GM23338 (cell line): ENCODE measurements around the gene ZNF480. TPM values are rescaled to one million over a fixed set of nuclear protein-coding genes. Genes with fewer than 3 reads are reported as not detected.

Experiments used
- ATAC-seq: fragments of 200-7000 bp; cut with Tn5 transposase; 3 replicates; pipeline ENCODE4 v1.9.1; 2020
- DNase-seq: peaks from one replicate; pipeline ENCODE4 v3.0.0-alpha.2; 2015; ENCODE audit warnings: low spot score
- H2AFZ ChIP-seq: fragments of 200-600 bp; sonication (generic); 2 replicates; pipeline ENCODE4 v1.8.0; 2016; ENCODE audit warnings: antibody characterized with exemption, mild to moderate bottlenecking, moderate library complexity
- H3F3A ChIP-seq: fragments of 200-600 bp; sonication (generic); replicated peaks from 2 replicates; pipeline ENCODE4 v1.8.0; 2017; ENCODE audit warnings: antibody characterized with exemption, mixed run types, low read depth
- H3K27ac ChIP-seq: fragments of 200-600 bp; sonication (generic); 2 replicates; pipeline ENCODE4 v1.6.1; 2016; ENCODE audit warnings: low read depth
- H3K27me3 ChIP-seq: fragments of 200-600 bp; sonication (generic); 2 replicates; pipeline ENCODE4 v1.8.0; 2016; ENCODE audit warnings: mild to moderate bottlenecking, mixed run types, moderate library complexity; ENCODE audit not compliant: insufficient read depth
- H3K36me3 ChIP-seq: fragments of 200-600 bp; sonication (generic); 2 replicates; pipeline ENCODE4 v1.8.0; 2016; ENCODE audit warnings: mild to moderate bottlenecking; ENCODE audit not compliant: insufficient read depth
- H3K4me1 ChIP-seq: fragments of 200-600 bp; sonication (generic); 2 replicates; pipeline ENCODE4 v1.8.0; 2016; ENCODE audit warnings: mild to moderate bottlenecking, moderate library complexity; ENCODE audit not compliant: insufficient read depth
- H3K4me2 ChIP-seq: fragments of 200-600 bp; sonication (generic); 2 replicates; pipeline ENCODE4 v1.7.1; 2017; ENCODE audit warnings: mixed run types
- H3K4me3 ChIP-seq: fragments of 200-600 bp; sonication (generic); 2 replicates; pipeline ENCODE4 v1.6.1; 2016; ENCODE audit warnings: mixed run types
- H3K79me2 ChIP-seq: fragments of 200-600 bp; sonication (generic); replicated peaks from 2 replicates; pipeline ENCODE4 v1.8.0; 2017; ENCODE audit warnings: mild to moderate bottlenecking; ENCODE audit not compliant: insufficient read depth
- H3K9me2 ChIP-seq: fragments of 200-600 bp; sonication (generic); 2 replicates; pipeline ENCODE4 v1.8.0; 2017; ENCODE audit not compliant: insufficient read depth
- H4K20me1 ChIP-seq: fragments of 200-600 bp; sonication (generic); replicated peaks from 2 replicates; pipeline ENCODE4 v1.8.0; 2017; ENCODE audit warnings: mild to moderate bottlenecking; ENCODE audit not compliant: insufficient read depth
- H3K27ac Mint-ChIP-seq: 2 replicates; pipeline ENCODE4 v1.8.0; 2020; ENCODE audit warnings: inconsistent platforms, mild to moderate bottlenecking, moderate library complexity, mixed read lengths
- H3K27me3 Mint-ChIP-seq: 3 replicates; pipeline ENCODE4 v1.8.0; 2022; ENCODE audit warnings: low read depth, mild to moderate bottlenecking, moderate library complexity, mixed read lengths, inconsistent platforms; ENCODE audit not compliant: insufficient read depth, poor library complexity
- H3K36me3 Mint-ChIP-seq: 3 replicates; pipeline ENCODE4 v1.8.0; 2021; ENCODE audit warnings: low read depth, mild to moderate bottlenecking, inconsistent platforms, moderate library complexity, mixed read lengths
- H3K4me1 Mint-ChIP-seq: 3 replicates; pipeline ENCODE4 v1.8.0; 2020; ENCODE audit warnings: mild to moderate bottlenecking, inconsistent platforms, mixed read lengths
- H3K4me3 Mint-ChIP-seq: 3 replicates; pipeline ENCODE4 v1.8.0; 2021; ENCODE audit warnings: moderate library complexity, mild to moderate bottlenecking, inconsistent platforms, mixed read lengths
- H3K9me3 Mint-ChIP-seq: 3 replicates; pipeline ENCODE4 v1.8.0; 2020; ENCODE audit warnings: moderate library complexity, mild to moderate bottlenecking, inconsistent platforms, mixed read lengths
- CREB1 ChIP-seq: fragments of 250-450 bp; sonication (Bioruptor Pico); IDR thresholded peaks from 2 replicates; pipeline ENCODE4 v1.5.0; 2020; ENCODE audit warnings: low read depth, mild to moderate bottlenecking, moderate library complexity
- CTCF ChIP-seq, 2 experiments: fragments of 200-600 bp in 1 of 2; sonication (generic) in 1 of 2; conservative IDR thresholded peaks; 2 replicates each; pipeline versions ENCODE4 v1.5.1 to v1.6.1; 2016 to 2017; ENCODE audit warnings: antibody characterized with exemption in 2 of 2, low read depth in 2 of 2, mild to moderate bottlenecking in 2 of 2, moderate library complexity in 1 of 2
- ETS1 ChIP-seq: IDR thresholded peaks from 2 replicates; pipeline ENCODE4 v1.6.1; 2016; ENCODE audit warnings: antibody characterized with exemption
- EZH2phosphoT487 ChIP-seq: fragments of 200-600 bp; sonication (generic); IDR thresholded peaks from one replicate; pipeline ENCODE4 v1.8.1; 2018; ENCODE audit warnings: antibody characterized with exemption; ENCODE audit not compliant: unreplicated experiment
- NANOG ChIP-seq: IDR thresholded peaks from 2 replicates; pipeline ENCODE4 v1.6.1; 2016; ENCODE audit warnings: antibody characterized with exemption, borderline replicate concordance
- POLR2AphosphoS5 ChIP-seq: IDR thresholded peaks from 2 replicates; pipeline ENCODE4 v1.6.1; 2016; ENCODE audit warnings: antibody characterized with exemption, low read depth
- REST ChIP-seq: IDR thresholded peaks from one replicate; pipeline ENCODE4 v1.6.1; 2018; ENCODE audit warnings: antibody characterized with exemption; ENCODE audit not compliant: unreplicated experiment
- STAT1 ChIP-seq: IDR thresholded peaks from one replicate; pipeline ENCODE4 v1.6.1; 2016; ENCODE audit warnings: antibody characterized with exemption; ENCODE audit not compliant: unreplicated experiment
- ZNF114 ChIP-seq: fragments of 250-450 bp; sonication (Bioruptor Pico); IDR thresholded peaks from 2 replicates; pipeline ENCODE4 v1.5.0; 2020; ENCODE audit warnings: mild to moderate bottlenecking, moderate library complexity
- ZNF331 ChIP-seq: fragments of 250-450 bp; sonication (Bioruptor Pico); IDR thresholded peaks from 2 replicates; pipeline ENCODE4 v1.5.0; 2020; ENCODE audit warnings: low read depth, mild to moderate bottlenecking, moderate library complexity
- ZNF462 ChIP-seq: fragments of 250-450 bp; sonication (Bioruptor Pico); IDR thresholded peaks from 2 replicates; pipeline ENCODE4 v1.5.0; 2020; ENCODE audit warnings: mild to moderate bottlenecking, moderate library complexity
- polyA plus RNA-seq: library from polyadenylated mRNA; unstranded; fragments of >200 nt; fragmentation: Nextera tagmentation; extraction: Ambion mirVana; gene quantifications from 2 replicates; pipeline ENCODE4 v1.2.1, GENCODE V29; 2016
- total RNA-seq: library from RNA; depleted of rRNA; stranded (reverse); fragments of >200 nt; shearing (Covaris generic); gene quantifications from 2 replicates; pipeline ENCODE4 v1.2.3, GENCODE V29; 2014

The ZNF480 gene
- total and polyA plus RNA-seq, 2 experiments from 2014 or later: 34.1 to 37.9 TPM

- peaks cover 78% of the 10 kb centered on the region for H3K36me3 Mint-ChIP-seq
- DNase-seq (no peak), ATAC-seq (no peak)
- H3K9me2 ChIP-seq: no peaks in the 10 kb centered on the region
- H3K4me3 ChIP-seq: peak overlapping the region; percentile 68
- H3K4me1 Mint-ChIP-seq: peaks cover 4% of the 10 kb centered on the region; the same call in 1 of the 3 replicates
- H4K20me1 ChIP-seq: no peaks in the 10 kb centered on the region; the same call in 1 of the 2 replicates
- TF ChIP-seq NANOG (no peak), ZNF331 (CRISPR knock-in tag) (no peak), POLR2AphosphoS5 (no peak), ZNF114 (no peak), ZNF462 (CRISPR knock-in tag) (no peak), REST (no peak), EZH2phosphoT487 (no peak), CTCF (conservative IDR thresholded peaks at IDR 0.05; ENCODE audit: low read depth in 2 of 2) (no peak), STAT1 (no peak), CREB1 (CRISPR knock-in tag) (no peak), ETS1 (no peak)
- no peaks in the 10 kb centered on the region for H3K27me3 ChIP-seq
- H2AFZ ChIP-seq: no peak overlapping the region; the same call in 1 of the 2 replicates
- peak overlapping the region; percentile 99 for H3K27ac Mint-ChIP-seq
- H3F3A ChIP-seq: no peaks in the 10 kb centered on the region
- H3K36me3 ChIP-seq: peaks cover 43% of the 10 kb centered on the region
- 0 out of 2 replicates have a peak, but pooled peaks cover 4% of the 10 kb centered on the region for H3K4me1 ChIP-seq
- peak overlapping the region; percentile 93 for H3K27ac ChIP-seq
- H3K27me3 Mint-ChIP-seq: peaks cover 11% of the 10 kb centered on the region
- peaks cover 20% of the 10 kb centered on the region for H3K79me2 ChIP-seq
- H3K4me2 ChIP-seq: peak overlapping the region; percentile 79
- peaks cover 72% of the 10 kb centered on the region for H3K9me3 Mint-ChIP-seq
- H3K4me3 Mint-ChIP-seq: peak overlapping the region; percentile 96
Observed at GRCh38 chr19:52370341-52370710, 73.4 kb downstream of the ZNF480 start.
